Lung (tissue), 12 donors: ENCODE results near the gene KCNMB2. TPM values are rescaled to one million over a fixed set of nuclear protein-coding genes. Genes with fewer than 3 reads are reported as not detected.

Experiments
- ATAC-seq: fragments of 200-7000 bp; cut with Tn5 transposase; one replicate; pipeline ENCODE4 v1.9.1; 2020; ENCODE audit warnings: moderate number of reproducible peaks; ENCODE audit not compliant: insufficient read depth, low FRiP score
- DNase-seq, 3 donors: peaks; one replicate each; pipeline ENCODE4 v3.0.0-alpha.2; 2013 to 2017
- H3K27ac ChIP-seq, 2 donors: one replicate each; pipeline ENCODE4 v1.5.1; 2013; ENCODE audit warnings: mild to moderate bottlenecking in 2 of 2, moderate library complexity in 2 of 2, control low read depth in 1 of 2, inconsistent platforms in 1 of 2, low read depth in 1 of 2, low read length in 1 of 2
- H3K27me3 ChIP-seq, 3 donors: one replicate each; pipeline ENCODE4 v1.5.1; 2013; ENCODE audit warnings: low read length in 2 of 3; ENCODE audit not compliant: control insufficient read depth in 3 of 3, insufficient read depth in 3 of 3
- H3K36me3 ChIP-seq, 4 donors: one replicate each; pipeline ENCODE4 v1.5.1; 2013; ENCODE audit warnings: low read length in 4 of 4, mild to moderate bottlenecking in 1 of 4, moderate library complexity in 1 of 4; ENCODE audit not compliant: control insufficient read depth in 4 of 4, insufficient read depth in 4 of 4
- H3K4me1 ChIP-seq, 5 donors: one replicate each; pipeline ENCODE4 v1.5.1; 2013; ENCODE audit warnings: low read length in 5 of 5, mild to moderate bottlenecking in 2 of 5, moderate library complexity in 1 of 5; ENCODE audit not compliant: control insufficient read depth in 5 of 5, insufficient read depth in 5 of 5
- H3K4me3 ChIP-seq: one replicate; pipeline ENCODE4 v1.5.1; 2013; ENCODE audit warnings: mild to moderate bottlenecking, control low read depth, moderate library complexity
- H3K9ac ChIP-seq, 2 donors: one replicate each; pipeline ENCODE4 v1.5.1; 2013; ENCODE audit warnings: low read length in 2 of 2, control low read depth in 1 of 2; ENCODE audit not compliant: insufficient read depth in 1 of 2
- H3K9me3 ChIP-seq, 4 donors: one replicate each; pipeline ENCODE4 v1.5.1; 2013; ENCODE audit warnings: low read length in 3 of 4, mild to moderate bottlenecking in 1 of 4, moderate library complexity in 1 of 4; ENCODE audit not compliant: control insufficient read depth in 4 of 4, insufficient read depth in 3 of 4
- WGBS, 2 donors: extraction: QIAGEN DNeasy Blood & Tissue Kit; methylation state at CpG; one replicate each; pipeline ENCODE4 v1.1.7; 2013; 5-methylcytosine and 5-hydroxymethylcytosine counted together
- polyA plus RNA-seq, 2 donors: library from polyadenylated mRNA; stranded (reverse); fragments of 200-250 nt; gene quantifications; one replicate each; pipeline ENCODE4 v1.2.1, GENCODE V29; 2013
- total RNA-seq, 2 donors: library from RNA; depleted of rRNA in 1 of 2; stranded (reverse); fragments of >200 nt in 1 of 2; gene quantifications; one replicate each; pipeline ENCODE4 v1.2.1, GENCODE V29; 2014 to 2021
- TF ChIP-seq, protein P1 (sequence below): IDR thresholded peaks from 2 replicates; pipeline ENCODE4 v1.5.1; 2012; ENCODE audit warnings: mild to moderate bottlenecking; ENCODE audit errors: control extremely low read depth, extremely low read depth
- donor health status: control.
- donor health status: control.
- donor health status: Bipolar disorder and iron deficiency.
- donor health status: healthy.
- donor health status: DM: yes; HTN: yes; CAD: no.

KCNMB2 gene
- total and polyA plus RNA-seq, 4 donors: 0.62 to 12.2 (median 1.2) TPM

DNA sequence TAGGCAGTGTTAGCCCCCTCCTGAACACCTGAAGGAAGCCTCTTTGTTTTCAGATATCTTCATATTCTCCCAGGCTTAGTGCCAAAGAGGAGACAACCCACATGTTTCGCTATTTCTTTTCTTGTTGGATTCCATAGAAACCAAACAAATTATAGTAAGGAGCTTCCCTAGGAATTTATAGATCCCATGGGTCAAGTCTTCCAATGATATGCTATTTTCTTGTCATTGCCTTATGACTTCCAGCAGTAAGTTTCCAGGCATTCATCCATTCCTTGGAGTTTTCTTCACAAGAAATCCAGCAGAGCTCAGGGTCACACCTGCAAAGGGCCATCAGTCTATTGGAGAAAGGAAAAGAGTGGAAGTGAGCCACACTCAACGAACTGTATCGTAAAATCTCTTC, 9.9 kb upstream of the KCNMB2 start:
- TF ChIP-seq, protein P1, sequence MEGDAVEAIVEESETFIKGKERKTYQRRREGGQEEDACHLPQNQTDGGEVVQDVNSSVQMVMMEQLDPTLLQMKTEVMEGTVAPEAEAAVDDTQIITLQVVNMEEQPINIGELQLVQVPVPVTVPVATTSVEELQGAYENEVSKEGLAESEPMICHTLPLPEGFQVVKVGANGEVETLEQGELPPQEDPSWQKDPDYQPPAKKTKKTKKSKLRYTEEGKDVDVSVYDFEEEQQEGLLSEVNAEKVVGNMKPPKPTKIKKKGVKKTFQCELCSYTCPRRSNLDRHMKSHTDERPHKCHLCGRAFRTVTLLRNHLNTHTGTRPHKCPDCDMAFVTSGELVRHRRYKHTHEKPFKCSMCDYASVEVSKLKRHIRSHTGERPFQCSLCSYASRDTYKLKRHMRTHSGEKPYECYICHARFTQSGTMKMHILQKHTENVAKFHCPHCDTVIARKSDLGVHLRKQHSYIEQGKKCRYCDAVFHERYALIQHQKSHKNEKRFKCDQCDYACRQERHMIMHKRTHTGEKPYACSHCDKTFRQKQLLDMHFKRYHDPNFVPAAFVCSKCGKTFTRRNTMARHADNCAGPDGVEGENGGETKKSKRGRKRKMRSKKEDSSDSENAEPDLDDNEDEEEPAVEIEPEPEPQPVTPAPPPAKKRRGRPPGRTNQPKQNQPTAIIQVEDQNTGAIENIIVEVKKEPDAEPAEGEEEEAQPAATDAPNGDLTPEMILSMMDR: no peak
- Histone ChIP-seq H3K4me1 (peaks cover 0 to 2% (median 0%) of the 10 kb centered on the region in 5 donors), H3K27ac (no peak overlapping the region), H3K9ac (no peak overlapping the region), H3K36me3 (no peaks in the 10 kb centered on the region), H3K27me3 (no peaks in the 10 kb centered on the region), H3K9me3 (no peaks in the 10 kb centered on the region), H3K4me3 (no peak overlapping the region)
- 77 to 97% methylated on average over 3 of the region's 3 CpGs for WGBS, 2 donors
- DNase-seq: no peak
- ATAC-seq: no peak

DNA sequence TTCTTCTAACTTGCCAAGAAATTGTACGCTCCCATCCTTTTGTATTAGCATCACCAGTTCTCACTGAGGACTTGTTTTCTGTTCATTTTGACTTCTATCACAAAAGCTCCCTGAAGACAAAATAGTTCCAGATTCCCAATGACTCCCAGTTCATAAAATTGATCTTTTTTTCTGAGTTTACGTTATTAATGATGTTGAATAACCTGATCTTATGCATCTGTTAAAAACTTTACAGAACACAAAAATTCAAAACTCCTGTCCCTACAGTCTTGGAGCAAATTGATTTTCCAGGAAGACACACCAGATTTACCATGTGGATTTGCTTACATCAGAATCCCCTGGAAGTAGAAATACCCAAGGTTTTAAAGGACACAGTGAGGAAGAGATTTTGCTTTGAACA, 8.3 kb upstream of the KCNMB2 start:
- TF ChIP-seq, protein P1: no peak
- H3K4me1 ChIP-seq: peaks cover 0 to 2% (median 0%) of the 10 kb centered on the region in 5 donors
- ATAC-seq (no peak), DNase-seq (no peak)
- no peaks in the 10 kb centered on the region for H3K36me3 ChIP-seq
- no peaks in the 10 kb centered on the region for H3K9me3 ChIP-seq
- no peaks in the 10 kb centered on the region for H3K27me3 ChIP-seq
- no peak overlapping the region for H3K9ac ChIP-seq
- no peak overlapping the region for H3K27ac ChIP-seq
- 94 to 97% methylated on average over 2 of the region's 2 CpGs for WGBS, 2 donors
- no peak overlapping the region for H3K4me3 ChIP-seq

GRCh38 chr3:178529606-178530225, 6.5 kb upstream of the KCNMB2 start:
- no peak overlapping the region for H3K4me3 ChIP-seq
- TF ChIP-seq, protein P1: no peak
- no peak for DNase-seq
- no peak overlapping the region for H3K9ac ChIP-seq
- ATAC-seq: no peak
- no peaks in the 10 kb centered on the region for H3K27me3 ChIP-seq
- no peaks in the 10 kb centered on the region for H3K9me3 ChIP-seq
- H3K36me3 ChIP-seq: no peaks in the 10 kb centered on the region
- H3K4me1 ChIP-seq: peaks cover 0 to 2% (median 0%) of the 10 kb centered on the region in 5 donors
- no peak overlapping the region for H3K27ac ChIP-seq

GRCh38 chr3:178532476-178532875, 3.8 kb upstream of the KCNMB2 start:
- Histone ChIP-seq H3K36me3 (no peaks in the 10 kb centered on the region), H3K9ac (no peak overlapping the region), H3K4me1 (peaks cover 0 to 10% (median 0%) of the 10 kb centered on the region in 5 donors), H3K27ac (no peak overlapping the region), H3K9me3 (no peaks in the 10 kb centered on the region), H3K4me3 (no peak overlapping the region), H3K27me3 (no peaks in the 10 kb centered on the region)
- no peak for ATAC-seq
- TF ChIP-seq, protein P1: no peak
- 66 to 82% methylated on average over 2 of the region's 2 CpGs for WGBS, 2 donors
- no peak for DNase-seq
